Osteoblast (primary cell): ENCODE results near the gene ZEB2. TPM values are rescaled to one million over a fixed set of nuclear protein-coding genes. Genes with fewer than 3 reads are reported as not detected.

Source experiments
- DNase-seq: peaks from one replicate; pipeline ENCODE4 v3.0.0; 2011; ENCODE audit warnings: low spot score, mixed read lengths; ENCODE audit not compliant: insufficient read length; ENCODE audit errors: missing footprints
- H2AFZ ChIP-seq: 2 replicates; pipeline ENCODE4 v1.6.0; 2011; ENCODE audit warnings: mild to moderate bottlenecking, low read length
- H3K27ac ChIP-seq: 2 replicates; pipeline ENCODE4 v1.5.1; 2011; ENCODE audit warnings: mild to moderate bottlenecking, low read depth, low read length, moderate library complexity
- H3K27me3 ChIP-seq: 2 replicates; pipeline ENCODE4 v1.6.0; 2012; ENCODE audit warnings: mild to moderate bottlenecking, control low read depth, inconsistent platforms, low read length, moderate library complexity; ENCODE audit not compliant: insufficient read depth
- H3K36me3 ChIP-seq: 2 replicates; pipeline ENCODE4 v1.5.1; 2011; ENCODE audit warnings: mild to moderate bottlenecking, low read length, control low read depth, moderate library complexity; ENCODE audit not compliant: insufficient read depth
- H3K4me1 ChIP-seq: 2 replicates; pipeline ENCODE4 v1.5.1; 2011; ENCODE audit warnings: mild to moderate bottlenecking, low read length, control low read depth, moderate library complexity; ENCODE audit not compliant: insufficient read depth
- H3K4me2 ChIP-seq: 2 replicates; pipeline ENCODE4 v1.6.0; 2011; ENCODE audit warnings: mild to moderate bottlenecking, low read length; ENCODE audit not compliant: insufficient read depth
- H3K4me3 ChIP-seq: fragments of 200-600 bp; sonication (generic); 3 replicates; pipeline ENCODE4 v1.5.1; 2012; ENCODE audit warnings: mild to moderate bottlenecking, low read length, inconsistent platforms; ENCODE audit not compliant: insufficient read depth
- H3K79me2 ChIP-seq: 2 replicates; pipeline ENCODE4 v1.6.0; 2012; ENCODE audit warnings: mild to moderate bottlenecking, low read length, control low read depth, inconsistent platforms; ENCODE audit not compliant: insufficient read depth
- H3K9me3 ChIP-seq: 2 replicates; pipeline ENCODE4 v1.5.1; 2011; ENCODE audit warnings: low read depth, low read length, control low read depth
- H4K20me1 ChIP-seq: 2 replicates; pipeline ENCODE4 v1.6.0; 2012; ENCODE audit warnings: mild to moderate bottlenecking, low read length, control low read depth; ENCODE audit not compliant: insufficient read depth
- CTCF ChIP-seq: IDR thresholded peaks from 2 replicates; pipeline ENCODE4 v1.5.1; 2011; ENCODE audit warnings: mild to moderate bottlenecking, low read depth, low read length, moderate library complexity; ENCODE audit errors: extremely low read depth
- total RNA-seq: library from RNA; depleted of rRNA; stranded (reverse); fragments of >200 nt; gene quantifications from 2 replicates; pipeline ENCODE4 v1.2.3, GENCODE V29; 2012

Gene ZEB2
- total RNA-seq: 119 and 128 TPM in 2 replicates

- Histone ChIP-seq H2AFZ (peak within 1 kb of the TSS; percentile 70), H3K36me3 (no peaks in the 10 kb centered on the region), H3K27ac (peak within 1 kb of the TSS; percentile 94), H3K9me3 (no peaks in the 10 kb centered on the region), H3K27me3 (no peaks in the 10 kb centered on the region), H4K20me1 (no peaks in the 10 kb centered on the region), H3K4me1 (peaks cover 27% of the 10 kb centered on the region), H3K4me2 (peak within 1 kb of the TSS; percentile 100), H3K4me3 (peak within 1 kb of the TSS; percentile 95), H3K79me2 (peaks cover 60% of the 10 kb centered on the region)
- peak; percentile 82 for TF ChIP-seq CTCF
- DNase-seq: peak; percentile 92
These were observed at the start of gene ZEB2 for GRCh38 chr2:144519934-144520731. TSS of gene ZEB2 (minus strand) at chr2:144520119. CDS start at chr2:144517350, 2,769 bp downstream.

GRCh38 chr2:144567745-144568144 is 47.8 kb upstream of the ZEB2 start:
- no peak for TF ChIP-seq CTCF
- Histone ChIP-seq H2AFZ (no peak overlapping the region), H3K36me3 (no peaks in the 10 kb centered on the region), H3K4me2 (no peak overlapping the region), H3K79me2 (no peaks in the 10 kb centered on the region), H3K27me3 (no peaks in the 10 kb centered on the region), H3K27ac (no peak overlapping the region), H3K4me1 (no peaks in the 10 kb centered on the region), H4K20me1 (no peaks in the 10 kb centered on the region), H3K4me3 (no peak overlapping the region), H3K9me3 (no peaks in the 10 kb centered on the region)
- DNase-seq: no peak

- H3K9me3 ChIP-seq: no peaks in the 10 kb centered on the region
- H3K27ac ChIP-seq: no peak overlapping the region
- H2AFZ ChIP-seq: no peak overlapping the region
- H3K4me1 ChIP-seq: no peaks in the 10 kb centered on the region
- H3K79me2 ChIP-seq: no peaks in the 10 kb centered on the region
- no peak for DNase-seq
- no peak overlapping the region for H3K4me3 ChIP-seq
- no peaks in the 10 kb centered on the region for H3K27me3 ChIP-seq
- no peaks in the 10 kb centered on the region for H3K36me3 ChIP-seq
- no peak for TF ChIP-seq CTCF
- no peak overlapping the region for H3K4me2 ChIP-seq
- H4K20me1 ChIP-seq: no peaks in the 10 kb centered on the region
These were observed 46.5 kb upstream of the ZEB2 start for GRCh38 chr2:144566448-144566847.

GRCh38 chr2:144560251-144560650 is 40.3 kb upstream of the ZEB2 start:
- no peak overlapping the region for H3K4me3 ChIP-seq
- no peak for TF ChIP-seq CTCF
- no peaks in the 10 kb centered on the region for H3K4me1 ChIP-seq
- no peaks in the 10 kb centered on the region for H4K20me1 ChIP-seq
- no peaks in the 10 kb centered on the region for H3K27me3 ChIP-seq
- H3K36me3 ChIP-seq: no peaks in the 10 kb centered on the region
- no peak for DNase-seq
- H3K27ac ChIP-seq: no peak overlapping the region
- no peak overlapping the region for H3K4me2 ChIP-seq
- no peaks in the 10 kb centered on the region for H3K9me3 ChIP-seq
- no peak overlapping the region for H2AFZ ChIP-seq
- no peaks in the 10 kb centered on the region for H3K79me2 ChIP-seq
